SK-N-SH treated with all-trans-retinoic acid at 6 μM for 48 hours (cell line): Measurements from ENCODE around the gene SFXN5.

Experiments
- ATAC-seq: fragments of 200-7000 bp; cut with Tn5 transposase; 3 replicates; pipeline ENCODE4 v1.9.1; 2020; ENCODE audit warnings: mild to moderate bottlenecking, moderate library complexity
- ARNTL ChIP-seq: fragments of 450-650 bp; formaldehyde crosslinking; IDR thresholded peaks from 2 replicates; pipeline ENCODE4 v1.5.0; 2020; ENCODE audit warnings: low read depth, mild to moderate bottlenecking, moderate library complexity, borderline replicate concordance
- BACH2 ChIP-seq: fragments of 250-450 bp; sonication (Bioruptor Pico); IDR thresholded peaks from 2 replicates; pipeline ENCODE4 v1.9.0; 2021; ENCODE audit warnings: mild to moderate bottlenecking, borderline replicate concordance
- CREB5 ChIP-seq: fragments of 250-450 bp; sonication (Bioruptor Pico); IDR thresholded peaks from 2 replicates; pipeline ENCODE4 v1.5.1; 2020; ENCODE audit warnings: low read depth, mild to moderate bottlenecking, moderate library complexity
- CSRNP3 ChIP-seq: fragments of 250-450 bp; sonication (Bioruptor Pico); IDR thresholded peaks from 2 replicates; pipeline ENCODE4 v1.5.1; 2021; ENCODE audit warnings: mild to moderate bottlenecking, moderate library complexity
- ESRRG ChIP-seq: fragments of 250-450 bp; sonication (Bioruptor Pico); IDR thresholded peaks from 2 replicates; pipeline ENCODE4 v1.6.1; 2021; ENCODE audit warnings: mild to moderate bottlenecking
- GLIS3 ChIP-seq: fragments of 250-450 bp; sonication (Bioruptor Pico); IDR thresholded peaks from 2 replicates; pipeline ENCODE4 v1.5.0; 2020; ENCODE audit warnings: mild to moderate bottlenecking, moderate library complexity
- ISL1 ChIP-seq: fragments of 250-450 bp; sonication (Bioruptor Pico); IDR thresholded peaks from 2 replicates; pipeline ENCODE4 v2.1.2; 2022; ENCODE audit warnings: mild to moderate bottlenecking, moderate library complexity
- OSR1 ChIP-seq: fragments of 250-450 bp; sonication (Bioruptor Pico); IDR thresholded peaks from 2 replicates; pipeline ENCODE4 v1.8.0; 2022; ENCODE audit warnings: moderate library complexity, mild to moderate bottlenecking, inconsistent platforms
- POU6F1 ChIP-seq: fragments of 250-450 bp; sonication (Bioruptor Pico); IDR thresholded peaks from 2 replicates; pipeline ENCODE4 v1.8.0; 2021; ENCODE audit warnings: low read depth, mild to moderate bottlenecking, moderate library complexity, borderline replicate concordance
- PPARA ChIP-seq: fragments of 250-450 bp; sonication (Bioruptor Pico); IDR thresholded peaks from 2 replicates; pipeline ENCODE4 v1.5.0; 2020; ENCODE audit warnings: mild to moderate bottlenecking, borderline replicate concordance
- RARB ChIP-seq: fragments of 250-450 bp; sonication (Bioruptor Pico); IDR thresholded peaks from 2 replicates; pipeline ENCODE4 v1.8.0; 2021; ENCODE audit warnings: mild to moderate bottlenecking, moderate library complexity
- SNAI2 ChIP-seq: fragments of 250-450 bp; sonication (Bioruptor Pico); IDR thresholded peaks from 2 replicates; pipeline ENCODE4 v1.5.0; 2020; ENCODE audit warnings: mild to moderate bottlenecking, moderate library complexity
- TCF4 ChIP-seq: fragments of 250-450 bp; sonication (Bioruptor Pico); IDR thresholded peaks from 2 replicates; pipeline ENCODE4 v1.8.0; 2021; ENCODE audit warnings: mild to moderate bottlenecking, moderate library complexity, borderline replicate concordance
- TOX ChIP-seq: fragments of 250-450 bp; sonication (Bioruptor Pico); IDR thresholded peaks from 2 replicates; pipeline ENCODE4 v1.8.0; 2021; ENCODE audit warnings: mild to moderate bottlenecking, moderate library complexity, borderline replicate concordance
- TSHZ2 ChIP-seq: fragments of 250-450 bp; sonication (Bioruptor Pico); IDR thresholded peaks from 2 replicates; pipeline ENCODE4 v1.5.0; 2020; ENCODE audit warnings: mild to moderate bottlenecking, moderate library complexity
- ZC3H10 ChIP-seq: fragments of 250-450 bp; sonication (Bioruptor Pico); IDR thresholded peaks from 2 replicates; pipeline ENCODE4 v1.5.1; 2021; ENCODE audit warnings: mild to moderate bottlenecking, moderate library complexity
- ZFP3 ChIP-seq: fragments of 250-450 bp; sonication (Bioruptor Pico); IDR thresholded peaks from 2 replicates; pipeline ENCODE4 v1.5.0; 2020; ENCODE audit warnings: mild to moderate bottlenecking, moderate library complexity
- ZFP30 ChIP-seq: fragments of 450-650 bp; formaldehyde crosslinking; IDR thresholded peaks from 2 replicates; pipeline ENCODE4 v1.5.0; 2022; ENCODE audit warnings: mild to moderate bottlenecking, moderate library complexity
- ZNF565 ChIP-seq: fragments of 450-650 bp; formaldehyde crosslinking; conservative IDR thresholded peaks from 2 replicates; pipeline ENCODE4 v1.5.0; 2020; ENCODE audit warnings: low read depth, mild to moderate bottlenecking, moderate library complexity
- ZNF70 ChIP-seq: fragments of 450-650 bp; formaldehyde crosslinking; IDR thresholded peaks from 2 replicates; pipeline ENCODE4 v1.5.0; 2020; ENCODE audit warnings: mild to moderate bottlenecking, moderate library complexity
- ZNF8 ChIP-seq: fragments of 450-650 bp; formaldehyde crosslinking; IDR thresholded peaks from 2 replicates; pipeline ENCODE4 v1.5.0; 2020; ENCODE audit warnings: mild to moderate bottlenecking, moderate library complexity

Gene SFXN5

GRCh38 chr2:72915907-72916742, 155.4 kb downstream of the SFXN5 start (continued):
- TF ChIP-seq PPARA (CRISPR knock-in tag) (no peak), ZC3H10 (CRISPR knock-in tag) (no peak), ARNTL (no peak), TCF4 (no peak), ISL1 (CRISPR knock-in tag) (no peak), ZFP30 (CRISPR knock-in tag) (no peak), BACH2 (CRISPR knock-in tag) (no peak), RARB (CRISPR knock-in tag) (no peak)
- TF ChIP-seq, all 23 proteins: peak for 0

- ATAC-seq: no peak
- TF ChIP-seq ISL1 (CRISPR knock-in tag): no peak
- no peak for TF ChIP-seq RARB (CRISPR knock-in tag)
- no peak for TF ChIP-seq CREB5 (CRISPR knock-in tag)
These were observed 156.1 kb downstream of the SFXN5 start for GRCh38 chr2:72915320-72915906.

GRCh38 chr2:72914589-72915319, 156.8 kb downstream of the SFXN5 start:
- ATAC-seq: no peak

More at GRCh38 chr2:72914589-72915319, 156.8 kb downstream of the SFXN5 start:
- TF ChIP-seq CREB5 (CRISPR knock-in tag) (no peak), TOX (no peak), TSHZ2 (CRISPR knock-in tag) (no peak), PPARA (CRISPR knock-in tag) (no peak), BACH2 (CRISPR knock-in tag) (no peak), ZFP3 (CRISPR knock-in tag) (no peak), ARNTL (no peak), RARB (CRISPR knock-in tag) (no peak), POU6F1 (CRISPR knock-in tag) (no peak), GLIS3 (CRISPR knock-in tag) (no peak), TCF4 (no peak), SNAI2 (no peak), ZNF8 (CRISPR knock-in tag) (no peak), ISL1 (CRISPR knock-in tag) (no peak), ZNF565 (CRISPR knock-in tag) (no peak), ZFP30 (CRISPR knock-in tag) (no peak), ESRRG (no peak), ZNF70 (CRISPR knock-in tag) (no peak), OSR1 (CRISPR knock-in tag) (no peak), CSRNP3 (no peak)
- TF ChIP-seq, all 23 proteins: peak for 0
